PC-9 (cell line): ENCODE data around the gene FAM83D. TPM values are rescaled to one million over a fixed set of nuclear protein-coding genes. Genes with fewer than 3 reads are reported as not detected.

Experiments used
- BruUV-seq: library from RNA; stranded (reverse); fragments of 400-500 nt; replicated peaks from 2 replicates; lab custom pipeline; 2021; lab: Mats Ljungman, UMichigan
- CTCF ChIA-PET: fragments of 300-600 bp; sonication (Branson Sonifier 250); formaldehyde crosslinking; loops from one replicate; lab custom pipeline; 2022; ENCODE audit warnings: antibody characterized with exemption; lab: Charles Lee
- POLR2A ChIA-PET: fragments of 300-600 bp; sonication (Branson Sonifier 250); formaldehyde crosslinking; loops from one replicate; lab custom pipeline; 2022; ENCODE audit warnings: antibody characterized with exemption; ENCODE audit not compliant: unreplicated experiment; lab: Charles Lee
- DNase-seq, 2 experiments: peaks; one replicate each; pipeline versions ENCODE4 v3.0.0 to v3.0.0-alpha.2; 2015 to 2022; ENCODE audit warnings: mixed read lengths in 1 of 2
- H2AFZ ChIP-seq: fragments of 200-600 bp; sonication (generic); 2 replicates; pipeline ENCODE4 v1.8.1; 2017; ENCODE audit warnings: antibody characterized with exemption
- H3F3A ChIP-seq: fragments of 200-600 bp; sonication (generic); 2 replicates; pipeline ENCODE4 v1.8.1; 2017; ENCODE audit warnings: antibody characterized with exemption, mild to moderate bottlenecking, low read depth; ENCODE audit not compliant: insufficient read depth
- H3K27ac ChIP-seq: fragments of 200-600 bp; sonication (generic); 2 replicates; pipeline ENCODE4 v1.6.1; 2016; ENCODE audit warnings: mixed run types
- H3K27me3 ChIP-seq: fragments of 200-600 bp; sonication (generic); 2 replicates; pipeline ENCODE4 v1.6.1; 2016; ENCODE audit warnings: low read depth, mixed run types; ENCODE audit not compliant: insufficient read depth
- H3K36me3 ChIP-seq: fragments of 200-600 bp; sonication (generic); 2 replicates; pipeline ENCODE4 v1.6.1; 2016; ENCODE audit warnings: low read depth, mixed run types
- H3K4me1 ChIP-seq: fragments of 200-600 bp; sonication (generic); replicated peaks from 2 replicates; pipeline ENCODE4 v1.6.1; 2016; ENCODE audit warnings: mixed run types; ENCODE audit not compliant: insufficient read depth
- H3K4me2 ChIP-seq: fragments of 200-600 bp; sonication (generic); 2 replicates; pipeline ENCODE4 v1.6.1; 2017; ENCODE audit warnings: mixed run types
- H3K4me3 ChIP-seq: fragments of 200-600 bp; sonication (generic); 2 replicates; pipeline ENCODE4 v1.6.1; 2016; ENCODE audit warnings: mixed run types
- H3K79me2 ChIP-seq: fragments of 200-600 bp; sonication (generic); 2 replicates; pipeline ENCODE4 v1.6.1; 2017; ENCODE audit warnings: low read depth, mixed run types
- H3K9me2 ChIP-seq: fragments of 200-600 bp; sonication (generic); 2 replicates; pipeline ENCODE4 v1.8.1; 2017; ENCODE audit warnings: mild to moderate bottlenecking; ENCODE audit not compliant: insufficient read depth
- H3K9me3 ChIP-seq: fragments of 200-600 bp; sonication (generic); 2 replicates; pipeline ENCODE4 v1.8.1; 2016; ENCODE audit warnings: low read depth; ENCODE audit not compliant: insufficient read depth
- H4K20me1 ChIP-seq: fragments of 200-600 bp; sonication (generic); 2 replicates; pipeline ENCODE4 v1.8.1; 2017; ENCODE audit not compliant: insufficient read depth
- EZH2 ChIP-seq: fragments of 200-600 bp; sonication (generic); IDR thresholded peaks from 2 replicates; pipeline ENCODE4 v1.8.0; 2017; ENCODE audit warnings: antibody characterized with exemption, low read depth
- intact Hi-C: fragments of 100-400 bp; cut with micrococcal nuclease; formaldehyde crosslinking; loops from one replicate; pipeline ENCODE4 v1.10.0; 2022; ENCODE audit not compliant: unreplicated experiment
- total RNA-seq: library from RNA; stranded (reverse); gene quantifications from 2 replicates; pipeline ENCODE4 v1.2.3, GENCODE V29; 2021
- TF ChIP-seq, protein P1 (sequence below): fragments of 200-600 bp; sonication (generic); conservative IDR thresholded peaks from 2 replicates; pipeline ENCODE4 v1.6.1; 2017; ENCODE audit warnings: mixed run types, antibody characterized with exemption, mild to moderate bottlenecking, moderate library complexity

FAM83D gene
- total RNA-seq, 1 experiment from 2014 or later, result 57.3 TPM

DNA sequence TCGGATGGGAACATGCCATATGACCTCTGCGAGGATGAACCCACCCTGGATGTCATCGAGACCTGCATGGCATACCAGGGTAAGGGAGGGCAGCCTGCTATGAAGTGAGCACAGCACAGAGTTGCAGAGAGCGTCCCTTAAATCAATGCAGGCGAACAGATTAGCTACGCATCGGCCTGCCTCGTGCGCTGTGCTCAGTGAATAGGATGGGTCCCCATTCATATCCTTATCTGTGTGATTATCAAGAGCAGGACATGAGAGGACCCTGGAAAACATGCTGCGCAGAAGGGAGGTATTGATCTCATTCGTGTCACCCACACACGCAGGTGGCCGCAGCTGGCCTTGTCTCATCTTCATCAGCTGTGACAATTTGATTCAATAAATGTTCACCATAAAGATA lies 25.6 kb upstream of the FAM83D start:
- Histone ChIP-seq H3K27ac (no peak overlapping the region), H3K9me3 (peaks cover 8% of the 10 kb centered on the region; the same call in 1 of the 2 replicates), H3K36me3 (no peaks in the 10 kb centered on the region), H3K4me1 (no peaks in the 10 kb centered on the region), H3K9me2 (no peaks in the 10 kb centered on the region), H3K79me2 (no peaks in the 10 kb centered on the region), H2AFZ (no peak overlapping the region), H3K4me3 (no peak overlapping the region), H3F3A (no peaks in the 10 kb centered on the region), H3K27me3 (peaks cover 98% of the 10 kb centered on the region), H3K4me2 (no peak overlapping the region), H4K20me1 (no peaks in the 10 kb centered on the region)
- intact Hi-C loops, result no loop called here
- ChIA-PET CTCF (no interaction called here), POLR2A (no interaction called here)
- TF ChIP-seq, protein P1, sequence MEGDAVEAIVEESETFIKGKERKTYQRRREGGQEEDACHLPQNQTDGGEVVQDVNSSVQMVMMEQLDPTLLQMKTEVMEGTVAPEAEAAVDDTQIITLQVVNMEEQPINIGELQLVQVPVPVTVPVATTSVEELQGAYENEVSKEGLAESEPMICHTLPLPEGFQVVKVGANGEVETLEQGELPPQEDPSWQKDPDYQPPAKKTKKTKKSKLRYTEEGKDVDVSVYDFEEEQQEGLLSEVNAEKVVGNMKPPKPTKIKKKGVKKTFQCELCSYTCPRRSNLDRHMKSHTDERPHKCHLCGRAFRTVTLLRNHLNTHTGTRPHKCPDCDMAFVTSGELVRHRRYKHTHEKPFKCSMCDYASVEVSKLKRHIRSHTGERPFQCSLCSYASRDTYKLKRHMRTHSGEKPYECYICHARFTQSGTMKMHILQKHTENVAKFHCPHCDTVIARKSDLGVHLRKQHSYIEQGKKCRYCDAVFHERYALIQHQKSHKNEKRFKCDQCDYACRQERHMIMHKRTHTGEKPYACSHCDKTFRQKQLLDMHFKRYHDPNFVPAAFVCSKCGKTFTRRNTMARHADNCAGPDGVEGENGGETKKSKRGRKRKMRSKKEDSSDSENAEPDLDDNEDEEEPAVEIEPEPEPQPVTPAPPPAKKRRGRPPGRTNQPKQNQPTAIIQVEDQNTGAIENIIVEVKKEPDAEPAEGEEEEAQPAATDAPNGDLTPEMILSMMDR, result no peak
- TF ChIP-seq EZH2, result no peak
- BruUV-seq, result no TSS peak
- DNase-seq, result peak in 1 of 2 experiments; percentile 4

DNA sequence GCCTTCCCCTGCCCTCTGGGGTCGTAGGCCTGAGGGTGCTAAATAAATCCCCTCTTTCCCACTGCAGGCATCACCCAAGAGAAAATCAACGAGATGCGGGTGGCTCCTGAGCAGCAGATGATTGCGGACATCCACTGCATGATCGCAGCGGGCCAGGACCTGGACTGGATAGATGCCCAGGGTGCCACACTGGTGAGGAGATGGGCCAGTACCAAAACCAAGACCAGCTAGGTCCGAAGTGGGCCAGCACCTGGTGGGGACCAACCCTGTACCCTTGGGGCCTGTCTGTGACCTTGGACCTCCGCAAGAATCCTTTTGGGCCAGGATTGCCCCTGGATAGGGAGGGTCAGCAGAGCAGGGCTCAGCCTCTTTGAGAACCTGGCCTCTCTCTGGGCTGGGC lies 23.6 kb upstream of the FAM83D start:
- BruUV-seq, result no TSS peak
- H2AFZ ChIP-seq, result no peak overlapping the region
- no peaks in the 10 kb centered on the region for H3K36me3 ChIP-seq
- H3F3A ChIP-seq, result no peaks in the 10 kb centered on the region
- H3K79me2 ChIP-seq, result no peaks in the 10 kb centered on the region
- intact Hi-C loops, result no loop called here
- no peak overlapping the region for H3K27ac ChIP-seq
- H3K4me1 ChIP-seq, result no peaks in the 10 kb centered on the region
- no peak for DNase-seq
- TF ChIP-seq EZH2, result no peak
- TF ChIP-seq, protein P1, result no peak
- no peaks in the 10 kb centered on the region for H3K9me2 ChIP-seq
- ChIA-PET POLR2A (no interaction called here), CTCF (no interaction called here)
- no peak overlapping the region for H3K4me2 ChIP-seq
- no peak overlapping the region for H3K4me3 ChIP-seq
- H3K27me3 ChIP-seq, result peaks cover 94% of the 10 kb centered on the region
- peaks cover 8% of the 10 kb centered on the region; the same call in 1 of the 2 replicates for H3K9me3 ChIP-seq
- H4K20me1 ChIP-seq, result no peaks in the 10 kb centered on the region

DNA sequence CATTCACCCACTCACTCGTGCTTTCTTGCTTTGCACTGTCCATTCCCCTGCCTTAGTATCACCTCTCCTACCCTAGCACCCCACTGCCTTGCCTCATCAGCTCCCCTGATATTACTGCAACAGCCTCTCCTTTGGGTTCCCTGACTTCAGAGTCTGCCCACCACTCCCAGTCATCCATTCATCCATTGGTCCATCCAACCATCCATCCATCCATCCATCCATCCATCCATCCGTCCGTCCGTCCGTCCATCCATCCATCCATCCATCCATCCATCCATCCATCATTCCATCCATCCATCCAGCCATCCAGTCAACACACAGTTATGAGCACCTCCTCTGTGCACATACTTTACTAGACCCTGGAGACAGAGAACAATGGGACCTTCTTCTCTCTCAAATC lies 22.9 kb upstream of the FAM83D start:
- intact Hi-C loops, result no loop called here
- ChIA-PET POLR2A (no interaction called here), CTCF (no interaction called here)

More for the DNA sequence above, 22.9 kb upstream of the FAM83D start:
- H3K4me2 ChIP-seq, result no peak overlapping the region
- no peak overlapping the region for H2AFZ ChIP-seq
- TF ChIP-seq, protein P1, result no peak
- no peak for TF ChIP-seq EZH2
- no peaks in the 10 kb centered on the region for H4K20me1 ChIP-seq
- H3K4me1 ChIP-seq, result no peaks in the 10 kb centered on the region
- H3F3A ChIP-seq, result no peaks in the 10 kb centered on the region
- peaks cover 88% of the 10 kb centered on the region for H3K27me3 ChIP-seq
- H3K9me2 ChIP-seq, result no peaks in the 10 kb centered on the region
- H3K4me3 ChIP-seq, result no peak overlapping the region
- no peak overlapping the region for H3K27ac ChIP-seq
- H3K79me2 ChIP-seq, result no peaks in the 10 kb centered on the region
- no peaks in the 10 kb centered on the region for H3K36me3 ChIP-seq
- BruUV-seq, result no TSS peak
- peaks cover 8% of the 10 kb centered on the region; the same call in 1 of the 2 replicates for H3K9me3 ChIP-seq
- no peak for DNase-seq
